GM10266 (cell line): ENCODE data around the gene RYR2.

Source experiments
- DNase-seq: peaks from one replicate; pipeline ENCODE4 v3.0.0; 2012; ENCODE audit errors: extremely low spot score
- TF ChIP-seq, protein P1 (sequence below): IDR thresholded peaks from 2 replicates; pipeline ENCODE4 v1.5.1; 2012; ENCODE audit warnings: mild to moderate bottlenecking, low read depth; ENCODE audit not compliant: control insufficient read depth, insufficient read depth; ENCODE audit errors: missing control alignments

Gene RYR2

DNA sequence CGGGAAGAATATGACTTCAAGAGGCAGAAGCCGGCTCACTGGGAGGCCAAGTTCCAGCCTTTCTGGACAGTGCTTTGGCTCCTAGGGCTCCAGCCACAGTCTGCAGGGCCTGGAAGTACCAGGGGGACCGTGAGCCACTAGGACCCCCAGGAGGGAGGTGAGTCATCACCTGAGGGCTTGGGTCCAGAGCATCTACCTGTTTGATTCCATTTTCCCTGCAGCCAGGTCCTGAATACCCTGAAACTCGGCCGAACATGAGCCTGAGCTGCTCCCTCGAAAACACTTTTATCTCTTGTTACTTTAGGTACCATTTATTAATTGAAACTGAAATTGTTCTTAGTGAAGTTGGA is 164.1 kb downstream of the RYR2 start:
- TF ChIP-seq, protein P1, sequence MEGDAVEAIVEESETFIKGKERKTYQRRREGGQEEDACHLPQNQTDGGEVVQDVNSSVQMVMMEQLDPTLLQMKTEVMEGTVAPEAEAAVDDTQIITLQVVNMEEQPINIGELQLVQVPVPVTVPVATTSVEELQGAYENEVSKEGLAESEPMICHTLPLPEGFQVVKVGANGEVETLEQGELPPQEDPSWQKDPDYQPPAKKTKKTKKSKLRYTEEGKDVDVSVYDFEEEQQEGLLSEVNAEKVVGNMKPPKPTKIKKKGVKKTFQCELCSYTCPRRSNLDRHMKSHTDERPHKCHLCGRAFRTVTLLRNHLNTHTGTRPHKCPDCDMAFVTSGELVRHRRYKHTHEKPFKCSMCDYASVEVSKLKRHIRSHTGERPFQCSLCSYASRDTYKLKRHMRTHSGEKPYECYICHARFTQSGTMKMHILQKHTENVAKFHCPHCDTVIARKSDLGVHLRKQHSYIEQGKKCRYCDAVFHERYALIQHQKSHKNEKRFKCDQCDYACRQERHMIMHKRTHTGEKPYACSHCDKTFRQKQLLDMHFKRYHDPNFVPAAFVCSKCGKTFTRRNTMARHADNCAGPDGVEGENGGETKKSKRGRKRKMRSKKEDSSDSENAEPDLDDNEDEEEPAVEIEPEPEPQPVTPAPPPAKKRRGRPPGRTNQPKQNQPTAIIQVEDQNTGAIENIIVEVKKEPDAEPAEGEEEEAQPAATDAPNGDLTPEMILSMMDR: no peak
- DNase-seq: no peak

DNA sequence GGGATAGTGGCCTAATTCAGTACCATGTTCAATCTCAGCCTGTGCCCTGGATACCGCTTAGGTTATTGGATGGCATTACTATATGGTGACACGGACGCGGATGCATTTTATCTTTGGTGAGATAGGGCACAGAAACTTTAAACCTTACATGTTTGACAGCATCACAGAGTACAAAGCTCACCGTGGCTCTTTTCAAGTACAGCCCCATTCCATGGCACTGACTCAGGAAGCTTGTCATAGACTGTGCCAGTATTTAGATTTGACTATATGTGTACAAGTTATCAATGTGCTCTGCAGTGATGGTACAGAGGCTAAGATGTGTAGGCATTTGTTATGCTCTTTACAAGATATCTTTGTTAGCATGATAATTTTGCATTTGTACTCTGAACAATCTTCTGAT is 169.0 kb downstream of the RYR2 start:
- TF ChIP-seq, protein P1: no peak
- no peak for DNase-seq

DNA sequence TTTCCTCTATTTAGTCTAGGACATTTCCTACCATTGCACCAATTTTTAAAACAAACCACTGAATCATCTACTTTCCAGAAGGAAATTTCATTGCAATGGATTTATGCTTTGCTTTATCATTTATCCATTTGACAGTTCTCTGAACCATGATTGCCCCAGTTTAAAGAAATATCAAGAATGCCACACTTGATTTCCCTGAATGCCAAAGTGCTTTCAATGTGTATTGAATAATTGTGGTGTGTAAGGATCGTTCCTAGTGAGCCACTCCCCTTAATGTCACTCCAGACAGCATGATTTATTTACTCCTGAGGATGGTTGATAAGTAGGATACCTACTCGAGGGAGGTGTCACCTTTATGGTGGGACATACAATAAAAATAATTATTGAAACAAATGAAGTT is 169.6 kb downstream of the RYR2 start:
- TF ChIP-seq, protein P1: no peak
- DNase-seq: no peak

DNA sequence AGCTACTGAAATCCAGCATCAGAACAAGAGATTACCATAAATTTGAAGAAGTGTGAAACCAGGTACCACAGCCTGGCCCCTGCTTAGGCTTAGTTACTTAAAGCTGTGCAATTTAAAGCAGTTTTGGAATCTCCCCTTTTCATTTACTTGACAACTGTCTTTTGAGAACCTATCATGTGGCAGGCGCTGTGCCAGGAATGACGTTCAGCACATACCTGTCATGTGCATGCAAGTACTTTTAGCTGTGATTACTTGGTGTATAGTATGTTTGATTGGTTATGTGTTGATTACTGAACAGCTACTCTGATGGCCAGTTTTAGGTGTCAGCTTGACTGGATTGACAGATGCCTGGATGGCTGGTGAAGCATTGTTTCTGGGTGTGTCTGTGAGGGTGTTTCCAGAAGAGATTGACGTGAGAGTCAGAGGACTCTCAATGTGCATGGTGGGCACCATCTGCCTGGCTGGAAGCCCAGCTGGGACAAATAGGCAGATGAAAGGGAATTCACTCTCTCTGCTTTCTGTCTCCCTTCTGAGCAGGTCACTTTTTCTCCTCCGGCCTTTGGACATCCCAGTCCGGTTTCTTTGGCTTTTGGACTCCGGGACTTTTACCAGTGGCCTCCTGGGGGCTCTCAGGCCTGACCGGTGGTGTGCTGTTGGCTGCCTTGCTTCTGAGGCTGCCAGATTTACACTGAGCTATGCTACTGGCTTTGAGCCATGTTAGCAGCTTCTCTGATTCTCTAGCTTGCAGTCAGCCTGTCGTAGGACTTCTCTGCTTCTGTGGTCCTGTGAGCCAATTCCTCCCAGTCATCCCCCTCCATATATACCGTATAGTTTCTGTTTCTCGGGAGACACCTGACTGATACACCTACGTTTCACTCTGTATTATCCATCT is 178.0 kb downstream of the RYR2 start:
- DNase-seq: no peak
- TF ChIP-seq, protein P1: no peak

DNA sequence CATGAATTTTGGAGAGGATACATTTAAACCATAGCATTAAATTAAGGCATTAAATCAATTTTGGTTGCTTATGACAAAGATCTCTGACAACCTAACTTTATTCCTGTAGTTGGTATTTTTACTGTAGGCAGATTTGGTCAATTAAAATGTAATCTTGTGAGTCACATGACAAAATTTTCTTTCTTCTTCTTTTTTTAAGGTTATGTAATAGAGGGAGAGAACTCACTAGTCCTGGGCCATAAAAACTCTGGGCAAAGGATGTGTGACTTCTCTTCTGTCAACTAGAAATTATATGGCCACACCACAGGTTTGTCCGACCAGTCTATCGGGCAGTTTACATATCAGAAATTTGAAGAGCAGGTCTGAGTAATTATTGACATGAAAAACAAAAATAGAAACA is 181.4 kb downstream of the RYR2 start:
- no peak for DNase-seq
- TF ChIP-seq, protein P1: no peak

- TF ChIP-seq, protein P1: no peak
- DNase-seq: no peak
These were observed 184.4 kb downstream of the RYR2 start for GRCh38 chr1:237226177-237226944.

DNA sequence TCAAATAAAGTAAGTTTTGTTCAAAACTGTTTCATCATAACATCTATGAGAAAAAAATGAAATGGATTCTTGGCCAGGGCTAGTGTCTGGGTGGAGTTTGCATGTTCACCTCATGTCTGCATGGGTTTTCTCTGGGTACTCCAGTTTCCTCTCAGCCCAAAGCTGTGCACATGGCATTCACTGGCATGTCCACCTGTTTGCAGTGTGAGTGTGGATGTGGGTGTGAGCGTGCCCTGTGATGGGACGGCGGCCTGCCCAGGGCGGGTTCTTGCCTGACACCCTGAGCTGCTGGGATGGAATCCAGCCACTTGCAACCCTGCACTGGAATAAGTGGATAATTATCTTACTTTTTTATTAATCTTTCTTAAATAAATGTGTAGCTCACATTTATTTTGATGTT is 185.5 kb downstream of the RYR2 start:
- no peak for DNase-seq
- TF ChIP-seq, protein P1: no peak
